Tibial artery (tissue), 4 donors: ENCODE results near the gene CD44.

Experiments
- DNase-seq, 2 donors: peaks; one replicate each; pipeline ENCODE4 v3.0.0-alpha.2; 2019
- H3K27ac ChIP-seq, 2 donors: fragments of 200-600 bp; sonication (generic) in 1 of 2; 1 replicate in 1 of 2; 2 replicates in 1 of 2; pipeline ENCODE4 v1.5.1; 2018 to 2019; ENCODE audit warnings: mild to moderate bottlenecking in 1 of 2
- H3K27me3 ChIP-seq, 2 donors: fragments of 200-600 bp; sonication (generic) in 1 of 2; one replicate each; pipeline versions ENCODE4 v1.5.1 to v1.6.0; 2016 to 2019
- H3K36me3 ChIP-seq, 3 donors: fragments of 200-600 bp; sonication (generic) in 2 of 3; one replicate each; pipeline ENCODE4 v1.5.1; 2016 to 2019; ENCODE audit warnings: mild to moderate bottlenecking in 2 of 3
- H3K4me1 ChIP-seq, 4 donors: fragments of 200-600 bp; sonication (generic) in 2 of 4; 1 replicate in 3 of 4; 2 replicates in 1 of 4; pipeline ENCODE4 v1.5.1; 2016 to 2019
- H3K4me3 ChIP-seq, 2 donors: fragments of 200-600 bp; sonication (generic) in 1 of 2; 1 replicate in 1 of 2; 2 replicates in 1 of 2; pipeline ENCODE4 v1.5.1; 2018 to 2019; ENCODE audit warnings: mild to moderate bottlenecking in 2 of 2
- H3K9me3 ChIP-seq, 3 donors: fragments of 200-600 bp; sonication (generic) in 1 of 3; one replicate each; pipeline ENCODE4 v1.5.1; 2016 to 2019
- CTCF ChIP-seq, 2 experiments: fragments of 200-600 bp in 1 of 2; fragments of 450-650 bp in 1 of 2; IDR thresholded peaks; one replicate each; pipeline ENCODE4 v1.5.1; 2017 to 2019; ENCODE audit warnings: antibody characterized with exemption in 2 of 2, mild to moderate bottlenecking in 1 of 2, moderate library complexity in 1 of 2
- intact Hi-C: fragments of 100-400 bp; cut with DNase I; formaldehyde crosslinking; loops from one replicate; pipeline ENCODE4 v1.15.0; 2023; ENCODE audit warnings: low total_unique reads

CD44 gene

GRCh38 chr11:35160902-35161597 is 22.1 kb downstream of the CD44 start:
- intact Hi-C loops: no loop called here
- TF ChIP-seq CTCF (IDR thresholded peaks at IDR 0.05): no peak
- Histone ChIP-seq H3K36me3 (no peaks in the 10 kb centered on the region), H3K9me3 (no peaks in the 10 kb centered on the region), H3K27me3 (no peaks in the 10 kb centered on the region), H3K27ac (peak overlapping the region; percentile 53 to 58), H3K4me1 (peaks cover 0 to 96% (median 62%) of the 10 kb centered on the region in 4 donors), H3K4me3 (no peak overlapping the region)
- DNase-seq: no peak

GRCh38 chr11:35162745-35163144 is 23.8 kb downstream of the CD44 start:
- Histone ChIP-seq H3K4me1 (peaks cover 0 to 99% (median 73%) of the 10 kb centered on the region in 4 donors), H3K27ac (peak overlapping the region; percentile 53 to 58), H3K36me3 (no peaks in the 10 kb centered on the region), H3K4me3 (no peak overlapping the region), H3K27me3 (no peaks in the 10 kb centered on the region), H3K9me3 (no peaks in the 10 kb centered on the region)
- no peak for DNase-seq
- no peak for TF ChIP-seq CTCF (IDR thresholded peaks at IDR 0.05)
- intact Hi-C loops: no loop called here

GRCh38 chr11:35163209-35163608 is 24.2 kb downstream of the CD44 start:
- intact Hi-C loops: no loop called here
- Histone ChIP-seq H3K4me1 (peaks cover 0 to 99% (median 76%) of the 10 kb centered on the region in 4 donors), H3K27ac (peak overlapping the region; percentile 53 to 58), H3K9me3 (no peaks in the 10 kb centered on the region), H3K36me3 (no peaks in the 10 kb centered on the region), H3K27me3 (no peaks in the 10 kb centered on the region), H3K4me3 (no peak overlapping the region)
- no peak for DNase-seq
- TF ChIP-seq CTCF (IDR thresholded peaks at IDR 0.05): no peak

- Histone ChIP-seq H3K27ac (peak overlapping the region; percentile 53 to 58), H3K4me1 (peaks cover 0 to 99% (median 77%) of the 10 kb centered on the region in 4 donors)
Observed at GRCh38 chr11:35163702-35164496, 24.9 kb downstream of the CD44 start.

GRCh38 chr11:35165030-35165422 is 26.1 kb downstream of the CD44 start:
- intact Hi-C loops: no loop called here
- Histone ChIP-seq H3K36me3 (no peaks in the 10 kb centered on the region), H3K27me3 (no peaks in the 10 kb centered on the region), H3K27ac (peak overlapping the region; percentile 73 to 78), H3K9me3 (no peaks in the 10 kb centered on the region), H3K4me1 (peaks cover 0 to 99% (median 77%) of the 10 kb centered on the region in 4 donors), H3K4me3 (no peak overlapping the region)
- no peak for TF ChIP-seq CTCF (IDR thresholded peaks at IDR 0.05)
- DNase-seq: no peak

More at GRCh38 chr11:35163702-35164496, 24.9 kb downstream of the CD44 start:
- no peaks in the 10 kb centered on the region for H3K9me3 ChIP-seq
- no peaks in the 10 kb centered on the region for H3K27me3 ChIP-seq
- H3K36me3 ChIP-seq: no peaks in the 10 kb centered on the region
- intact Hi-C loops: no loop called here
- peak in 1 of 2 experiments; percentile 5 for TF ChIP-seq CTCF (IDR thresholded peaks at IDR 0.05)
- no peak overlapping the region for H3K4me3 ChIP-seq
- DNase-seq: no peak
